SKM-1 treated with dmso at 0.1 percent for 144 hours (cell line): ENCODE data around the gene RGS21.

Experiments
- DNase-seq: peaks from one replicate; lab custom pipeline; 2025; ENCODE audit not compliant: unreplicated experiment; lab: John Stamatoyannopoulos, UW

RGS21 gene

DNA sequence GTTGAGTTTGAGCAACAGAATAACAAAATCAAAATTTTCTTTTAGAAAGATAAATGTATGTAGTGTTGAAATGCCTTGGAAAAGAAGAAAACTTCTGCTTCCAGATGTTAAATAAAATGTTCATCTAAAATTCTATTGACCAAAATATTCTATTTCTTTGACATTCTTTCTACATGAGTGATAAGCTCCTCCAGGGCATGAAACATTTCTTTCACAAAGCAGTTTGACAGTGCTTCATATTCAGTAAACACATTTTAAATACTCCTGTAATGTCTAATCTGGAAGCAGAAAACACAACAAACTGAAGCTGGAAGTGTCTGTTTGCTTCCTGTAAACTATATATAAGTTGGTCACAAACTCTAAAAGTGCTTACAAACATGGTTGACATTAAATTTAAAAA is 61.5 kb downstream of the RGS21 start:
- DNase-seq, result no peak

DNA sequence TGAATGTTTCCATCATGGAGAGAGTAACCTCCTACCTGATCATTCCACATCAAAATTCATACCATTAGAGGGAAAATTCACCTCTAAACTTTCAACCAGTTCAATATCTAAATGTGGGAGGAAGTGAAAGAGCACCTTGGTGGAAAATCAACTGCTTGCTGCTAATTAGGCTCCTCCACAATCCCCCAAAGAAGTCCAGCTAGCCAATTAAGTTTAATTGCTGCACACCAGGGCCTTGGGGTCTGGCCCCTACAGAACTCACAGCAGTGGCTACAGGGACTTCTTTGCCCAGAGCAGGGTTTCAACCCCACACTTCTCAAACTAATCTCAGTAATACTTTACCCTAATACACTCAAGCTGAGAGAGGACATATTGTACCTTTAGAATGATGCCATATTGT is 62.1 kb downstream of the RGS21 start:
- no peak for DNase-seq

- DNase-seq, result no peak
Observed at GRCh38 chr1:192379554-192379953, 62.8 kb downstream of the RGS21 start.

DNA sequence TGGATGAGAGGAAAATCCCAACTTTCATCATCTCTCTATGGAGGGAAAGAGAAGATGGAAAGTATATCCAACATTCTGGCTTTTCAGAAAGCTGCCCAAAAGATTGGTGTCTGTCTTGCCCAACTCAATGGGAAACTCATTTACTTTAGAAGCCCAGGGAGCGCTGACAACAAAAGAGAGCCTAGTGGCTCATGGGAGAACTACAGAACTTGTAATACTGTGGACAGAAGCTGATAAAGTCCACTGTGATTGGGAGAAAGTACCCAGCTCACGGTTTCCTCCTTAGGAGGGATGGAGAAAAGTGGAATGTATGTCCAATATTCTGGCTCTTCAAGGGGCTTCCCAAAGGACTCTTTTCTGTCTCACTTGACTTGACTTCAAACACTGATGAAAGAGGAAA is 66.0 kb downstream of the RGS21 start:
- DNase-seq, result no peak

DNA sequence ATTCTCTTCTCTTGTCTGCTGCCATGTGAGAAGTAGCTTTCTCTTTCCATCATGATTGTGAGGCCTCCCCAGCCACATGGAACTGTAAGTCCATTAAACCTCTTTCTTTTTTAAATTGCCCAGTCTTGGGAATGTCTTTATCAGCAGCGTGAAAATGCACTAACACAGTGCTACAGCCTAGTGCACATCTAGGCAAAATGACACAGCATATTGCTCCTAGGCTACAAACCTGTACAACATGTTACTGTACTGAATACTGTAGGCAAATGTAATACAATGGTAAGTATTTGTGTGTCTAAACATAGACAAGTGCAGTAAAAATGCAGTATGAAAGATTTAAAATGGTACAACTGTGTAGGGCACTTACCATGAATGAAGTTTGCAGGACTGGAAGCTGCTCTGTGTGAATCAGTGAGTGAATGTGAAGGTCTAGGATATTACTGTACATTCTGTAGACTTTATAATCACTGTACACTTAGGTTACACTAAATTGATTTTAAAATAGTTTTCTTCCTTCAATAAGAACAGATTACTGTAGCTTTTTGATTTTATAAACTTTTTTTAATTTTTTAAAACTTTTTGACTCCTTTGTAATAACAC is 69.4 kb downstream of the RGS21 start:
- no peak for DNase-seq

DNA sequence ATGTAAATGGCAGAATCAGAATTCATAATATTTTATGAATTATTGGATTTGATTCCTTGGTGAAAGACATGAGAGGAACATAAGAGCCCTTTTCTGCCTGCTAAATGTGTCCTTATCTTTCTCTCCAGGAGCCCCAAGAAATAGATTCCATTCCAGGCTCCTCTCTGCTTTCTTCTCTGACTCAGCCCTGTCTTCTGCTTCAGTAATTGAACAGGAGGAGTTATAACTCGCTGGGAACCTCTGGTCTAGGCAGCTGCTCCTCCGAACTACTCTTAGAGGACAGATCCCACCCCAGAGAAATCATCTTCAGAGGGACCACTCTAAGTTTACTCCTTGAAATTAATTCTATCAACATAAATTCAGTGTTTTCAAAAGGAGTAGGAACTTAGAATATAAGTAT is 78.4 kb downstream of the RGS21 start:
- no peak for DNase-seq

DNA sequence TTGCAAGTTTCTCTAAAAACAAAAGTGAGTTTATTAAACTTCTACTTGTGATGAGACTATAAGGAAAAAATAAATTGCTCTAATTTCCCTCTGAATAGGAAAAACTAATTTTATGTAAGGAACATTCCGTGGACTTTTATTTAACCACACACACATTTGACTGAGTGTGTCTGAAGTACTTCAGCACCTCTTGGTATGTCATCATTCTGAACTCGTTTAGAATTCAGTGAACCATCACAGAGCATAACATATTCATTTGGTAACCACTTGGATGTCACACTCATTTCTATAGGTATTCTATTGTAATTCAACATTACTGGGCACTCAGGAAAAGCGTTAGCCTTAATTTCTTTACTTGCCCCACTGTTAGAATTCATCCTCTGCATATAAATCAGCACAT is 79.1 kb downstream of the RGS21 start:
- no peak for DNase-seq

DNA sequence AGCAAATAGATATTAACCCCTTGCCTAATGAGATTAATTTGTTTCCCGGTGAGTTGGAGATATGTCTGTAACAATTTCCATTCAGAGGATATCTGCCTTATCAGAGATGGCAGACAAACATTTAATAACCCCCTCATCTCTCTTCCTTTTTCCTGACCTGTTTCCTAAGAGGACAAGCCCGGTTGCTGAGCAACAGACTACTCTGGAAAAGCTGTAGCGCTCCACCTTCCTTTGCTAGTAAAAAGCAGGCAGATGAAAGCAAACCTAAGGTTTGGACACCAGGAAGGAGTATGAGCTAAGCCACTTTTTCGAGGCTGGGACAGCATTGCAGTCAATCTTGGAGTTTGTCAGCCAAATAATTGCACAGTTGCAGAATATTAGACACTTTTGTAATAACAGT is 82.4 kb downstream of the RGS21 start:
- no peak for DNase-seq

GRCh38 chr1:192401825-192402224 is 85.0 kb downstream of the RGS21 start:
- DNase-seq, result no peak

DNA sequence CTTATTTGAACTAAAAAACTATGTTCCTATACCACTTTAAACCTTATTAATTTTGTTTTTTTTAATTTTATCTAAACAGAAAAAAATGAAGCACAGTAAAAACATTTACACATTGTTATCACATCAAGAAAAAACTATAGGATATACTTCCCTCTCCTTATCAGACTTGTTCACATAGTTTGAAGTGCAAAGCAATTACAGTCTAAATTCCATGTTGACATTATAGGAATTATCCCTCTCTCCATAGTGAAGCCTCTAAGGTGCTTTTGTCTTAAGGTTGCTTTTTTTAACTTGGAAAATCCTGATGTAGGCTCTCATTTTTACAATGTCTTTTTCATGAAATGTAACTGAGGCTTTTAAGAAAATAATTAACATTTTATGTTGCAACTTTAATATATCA is 85.8 kb downstream of the RGS21 start:
- no peak for DNase-seq

DNA sequence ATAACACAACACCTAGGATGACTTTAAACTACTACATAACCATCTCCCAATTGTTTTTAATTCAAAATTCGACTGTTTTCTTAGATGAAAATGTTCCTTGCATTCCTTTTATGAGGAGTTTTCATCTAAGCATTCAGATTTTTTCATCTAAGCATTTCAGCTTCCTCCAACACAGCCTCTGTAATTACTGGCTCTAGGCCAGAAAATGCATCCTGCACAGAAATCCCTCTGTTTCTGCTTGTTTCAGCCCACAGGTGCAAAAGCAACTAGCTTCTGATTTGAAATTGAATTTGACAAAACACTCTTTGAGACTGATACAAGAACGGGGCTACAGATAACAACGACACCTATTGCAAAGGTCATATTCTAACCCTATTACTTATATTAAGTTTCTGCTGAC is 90.4 kb downstream of the RGS21 start:
- DNase-seq, result no peak
